Measurements from ENCODE around the gene DCUN1D2.

DCUN1D2 gene

GRCh38 chr13:113411216-113412023 is 79.1 kb downstream of the DCUN1D2 start:
- in situ Hi-C loops (cut with MboI; ENCODE audit: low sequenced_read_pairs) = no loop called here

GRCh38 chr13:113410472-113411201 is 79.9 kb downstream of the DCUN1D2 start:
- in situ Hi-C loops (cut with MboI; ENCODE audit: low sequenced_read_pairs) = no loop called here

GRCh38 chr13:113408562-113408961 is 81.9 kb downstream of the DCUN1D2 start:
- in situ Hi-C loops (cut with MboI; ENCODE audit: low sequenced_read_pairs) = no loop called here

- in situ Hi-C loops (cut with MboI; ENCODE audit: low sequenced_read_pairs) = no loop called here
Measured at GRCh38 chr13:113407531-113408393, 82.7 kb downstream of the DCUN1D2 start.

- in situ Hi-C loops (cut with MboI; ENCODE audit: low sequenced_read_pairs) = no loop called here
Measured at GRCh38 chr13:113407103-113407530, 83.4 kb downstream of the DCUN1D2 start.

GRCh38 chr13:113406321-113407102 is 84.0 kb downstream of the DCUN1D2 start:
- in situ Hi-C loops (cut with MboI; ENCODE audit: low sequenced_read_pairs) = no loop called here

All from HL-60/S4 (cell line).